Stimulated activated CD8-positive, alpha-beta memory T cell treated with anti-CD3 and anti-CD28 coated beads, Interleukin-4, amount 100 ng/mL, for 4 hours (primary cell): ENCODE data around the gene TMEM184A.
"Not testable (repeated sequence)": the region's sequence is repeated elsewhere in the genome, so short reads cannot be mapped to it uniquely, and the experiment has no call there.

Experiments
- DNase-seq, 2 donors: peaks; one replicate each; pipeline ENCODE4 v3.0.0-alpha.2; 2020; ENCODE audit warnings: low read depth in 2 of 2, low spot score in 1 of 2

TMEM184A gene

GRCh38 chr7:1529383-1530116 lies 26.5 kb downstream of the TMEM184A start:
- no peak for DNase-seq

- DNase-seq = no peak
These were observed 29.7 kb downstream of the TMEM184A start for GRCh38 chr7:1526271-1526754.

GRCh38 chr7:1525409-1525808 lies 30.6 kb downstream of the TMEM184A start:
- no peak for DNase-seq

GRCh38 chr7:1523844-1524243 lies 32.2 kb downstream of the TMEM184A start:
- no peak for DNase-seq

GRCh38 chr7:1523208-1523607 lies 32.8 kb downstream of the TMEM184A start:
- no peak for DNase-seq

- DNase-seq = no peak
These were observed 34.5 kb downstream of the TMEM184A start for GRCh38 chr7:1521456-1521855.

- DNase-seq = no peak
These were observed 35.3 kb downstream of the TMEM184A start for GRCh38 chr7:1520539-1521234.

- DNase-seq = not testable (repeated sequence)
These were observed 36.6 kb downstream of the TMEM184A start for GRCh38 chr7:1519322-1519922.

- no peak for DNase-seq
These were observed 39.3 kb downstream of the TMEM184A start for GRCh38 chr7:1516586-1517251.

- not testable (repeated sequence) for DNase-seq
These were observed 40.5 kb downstream of the TMEM184A start for GRCh38 chr7:1515509-1515967.

- no peak for DNase-seq
These were observed 41.0 kb downstream of the TMEM184A start for GRCh38 chr7:1514995-1515401.

- DNase-seq = no peak
These were observed 41.6 kb downstream of the TMEM184A start for GRCh38 chr7:1514407-1514806.

GRCh38 chr7:1513657-1514095 lies 42.3 kb downstream of the TMEM184A start:
- no peak for DNase-seq

- no peak for DNase-seq
These were observed 43.0 kb downstream of the TMEM184A start for GRCh38 chr7:1512781-1513656.

GRCh38 chr7:1511444-1512422 lies 44.3 kb downstream of the TMEM184A start:
- DNase-seq = no peak

GRCh38 chr7:1510780-1511154 lies 45.2 kb downstream of the TMEM184A start:
- no peak for DNase-seq

- DNase-seq = no peak
These were observed 46.8 kb downstream of the TMEM184A start for GRCh38 chr7:1509226-1509625.

- DNase-seq = no peak
These were observed 47.7 kb downstream of the TMEM184A start for GRCh38 chr7:1508277-1508758.
